Endodermal cell (in vitro differentiated cells): ENCODE data around the gene RWDD2A. TPM values are rescaled to one million over a fixed set of nuclear protein-coding genes. Genes with fewer than 3 reads are reported as not detected.

Experiments
- DNase-seq: peaks from one replicate; pipeline ENCODE4 v3.0.0-alpha.2; 2017
- H3K27ac ChIP-seq: 2 replicates; pipeline ENCODE4 v1.5.1; 2013; ENCODE audit warnings: mild to moderate bottlenecking, low read depth, low read length, moderate library complexity
- H3K27me3 ChIP-seq: 2 replicates; pipeline ENCODE4 v1.6.1; 2013; ENCODE audit warnings: mild to moderate bottlenecking, low read length, moderate library complexity; ENCODE audit not compliant: insufficient read depth, control insufficient read depth, poor library complexity, severe bottlenecking
- H3K36me3 ChIP-seq: 2 replicates; pipeline ENCODE4 v1.7.0; 2013; ENCODE audit warnings: mild to moderate bottlenecking, low read length, moderate library complexity; ENCODE audit not compliant: control insufficient read depth, insufficient read depth
- H3K4me1 ChIP-seq: one replicate; pipeline ENCODE4 v1.7.0; 2013; ENCODE audit warnings: low read length; ENCODE audit not compliant: control insufficient read depth, insufficient read depth
- H3K4me3 ChIP-seq: 2 replicates; pipeline ENCODE4 v1.5.1; 2013; ENCODE audit warnings: mild to moderate bottlenecking, low read length, moderate library complexity
- H3K9ac ChIP-seq: 2 replicates; pipeline ENCODE4 v1.6.1; 2013; ENCODE audit warnings: mild to moderate bottlenecking, low read length, moderate library complexity; ENCODE audit not compliant: poor library complexity, severe bottlenecking; ENCODE audit errors: extremely low read depth
- H3K9me3 ChIP-seq: 2 replicates; pipeline ENCODE4 v1.6.1; 2013; ENCODE audit warnings: mild to moderate bottlenecking, low read length, moderate library complexity; ENCODE audit not compliant: control insufficient read depth
- H3K27ac Mint-ChIP-seq: 2 replicates; pipeline ENCODE4 v1.8.0; 2020; ENCODE audit warnings: mixed read lengths
- H3K27me3 Mint-ChIP-seq: 2 replicates; pipeline ENCODE4 v1.8.0; 2021; ENCODE audit warnings: mild to moderate bottlenecking, mixed read lengths; ENCODE audit not compliant: insufficient read depth
- H3K36me3 Mint-ChIP-seq: 2 replicates; pipeline ENCODE4 v1.8.0; 2020; ENCODE audit warnings: low read depth, mixed read lengths
- H3K4me1 Mint-ChIP-seq: 2 replicates; pipeline ENCODE4 v1.8.0; 2020; ENCODE audit warnings: mixed read lengths
- H3K4me3 Mint-ChIP-seq: 2 replicates; pipeline ENCODE4 v1.8.0; 2020; ENCODE audit warnings: mild to moderate bottlenecking, moderate library complexity, mixed read lengths
- H3K9me3 Mint-ChIP-seq: 2 replicates; pipeline ENCODE4 v1.8.0; 2020; ENCODE audit warnings: mild to moderate bottlenecking, mixed read lengths
- WGBS, 2 experiments: methylation state at CpG; one replicate each; pipeline versions ENCODE4 v1.1.5 to v1.1.7; 2013; ENCODE audit warnings: missing lambda C conversion rate in 2 of 2, mixed read lengths in 1 of 2; ENCODE audit not compliant: insufficient coverage in 1 of 2, insufficient read length in 1 of 2; 5-methylcytosine and 5-hydroxymethylcytosine counted together
- total RNA-seq, 2 donors: library from RNA; stranded (reverse); fragmentation: NEBNext Ultra II Directional in 1 of 2; extraction: Animal tissue kit (Norgen Biotek cat#: 25700) in 1 of 2; gene quantifications; 2 replicates in 1 of 2; 3 replicates in 1 of 2; pipeline ENCODE4 v1.2.1, GENCODE V29; 2021
- TF ChIP-seq, protein P1 (sequence below): fragments of 200-600 bp; sonication (generic); conservative IDR thresholded peaks from 2 replicates; pipeline ENCODE4 v1.5.0; 2021; ENCODE audit warnings: antibody characterized with exemption, mild to moderate bottlenecking

The RWDD2A gene
- total RNA-seq, 2 donors from 2014 or later = 6.0 to 8.1 TPM

DNA sequence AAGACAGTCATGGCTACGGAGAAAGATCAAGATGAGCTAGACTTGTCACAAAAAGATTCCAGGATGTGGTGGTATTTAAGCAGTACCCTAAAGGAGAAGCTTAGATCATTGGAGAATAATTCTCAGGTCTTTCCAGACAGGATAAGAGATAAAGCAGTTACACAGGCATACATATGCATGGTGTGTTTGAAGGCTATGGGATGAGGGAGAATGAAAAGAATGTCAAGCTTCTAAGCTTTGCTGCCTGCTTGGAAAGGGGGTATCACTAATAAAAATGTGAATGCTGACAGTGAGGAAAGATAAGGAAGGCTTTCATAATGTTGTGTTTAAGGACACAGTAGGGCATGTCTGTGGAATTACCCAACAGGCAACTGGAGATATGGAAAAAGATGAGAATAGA lies 28.1 kb downstream of the RWDD2A start:
- Mint-ChIP-seq H3K36me3 (peaks cover 2% of the 10 kb centered on the region), H3K27me3 (no peaks in the 10 kb centered on the region), H3K9me3 (no peaks in the 10 kb centered on the region), H3K27ac (no peak overlapping the region), H3K4me3 (no peak overlapping the region), H3K4me1 (peaks cover 9% of the 10 kb centered on the region)
- Histone ChIP-seq H3K36me3 (no peaks in the 10 kb centered on the region), H3K9me3 (no peaks in the 10 kb centered on the region), H3K9ac (no peak overlapping the region), H3K27ac (no peak overlapping the region), H3K4me1 (peaks cover 5% of the 10 kb centered on the region), H3K4me3 (no peak overlapping the region), H3K27me3 (no peaks in the 10 kb centered on the region)
- DNase-seq = no peak
- TF ChIP-seq, protein P1, sequence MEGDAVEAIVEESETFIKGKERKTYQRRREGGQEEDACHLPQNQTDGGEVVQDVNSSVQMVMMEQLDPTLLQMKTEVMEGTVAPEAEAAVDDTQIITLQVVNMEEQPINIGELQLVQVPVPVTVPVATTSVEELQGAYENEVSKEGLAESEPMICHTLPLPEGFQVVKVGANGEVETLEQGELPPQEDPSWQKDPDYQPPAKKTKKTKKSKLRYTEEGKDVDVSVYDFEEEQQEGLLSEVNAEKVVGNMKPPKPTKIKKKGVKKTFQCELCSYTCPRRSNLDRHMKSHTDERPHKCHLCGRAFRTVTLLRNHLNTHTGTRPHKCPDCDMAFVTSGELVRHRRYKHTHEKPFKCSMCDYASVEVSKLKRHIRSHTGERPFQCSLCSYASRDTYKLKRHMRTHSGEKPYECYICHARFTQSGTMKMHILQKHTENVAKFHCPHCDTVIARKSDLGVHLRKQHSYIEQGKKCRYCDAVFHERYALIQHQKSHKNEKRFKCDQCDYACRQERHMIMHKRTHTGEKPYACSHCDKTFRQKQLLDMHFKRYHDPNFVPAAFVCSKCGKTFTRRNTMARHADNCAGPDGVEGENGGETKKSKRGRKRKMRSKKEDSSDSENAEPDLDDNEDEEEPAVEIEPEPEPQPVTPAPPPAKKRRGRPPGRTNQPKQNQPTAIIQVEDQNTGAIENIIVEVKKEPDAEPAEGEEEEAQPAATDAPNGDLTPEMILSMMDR = no peak
- WGBS, 2 experiments = 89 to 93% methylated on average over 1 of the region's 1 CpG

DNA sequence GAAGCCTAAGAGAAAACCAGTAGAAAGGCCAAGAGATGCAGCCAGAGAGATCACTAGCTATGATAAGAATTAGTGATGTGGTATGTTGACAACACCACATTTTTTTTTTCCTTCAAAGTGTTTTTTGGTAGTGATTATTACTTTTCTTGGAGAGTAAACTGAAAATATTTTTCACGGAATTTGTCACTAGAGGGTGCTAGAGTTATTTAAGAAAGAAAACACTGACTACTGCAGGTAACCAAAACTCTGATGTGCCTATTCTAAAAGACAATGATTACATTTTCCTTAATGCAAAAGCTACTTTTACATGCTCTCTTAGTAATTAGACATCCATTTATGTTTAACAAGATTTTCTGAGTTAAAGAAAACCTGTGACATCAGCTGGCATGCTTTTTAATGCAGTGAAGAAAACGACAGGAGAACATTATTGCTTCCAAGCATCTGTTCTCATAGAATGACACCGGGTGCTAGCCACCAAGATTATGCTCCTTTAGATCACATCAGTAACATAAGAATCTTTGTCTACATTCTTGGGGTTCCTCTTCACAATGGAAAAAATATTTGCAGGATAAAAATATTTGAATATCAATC lies 28.8 kb downstream of the RWDD2A start:
- H3K4me3 Mint-ChIP-seq = no peak overlapping the region
- H3K4me1 ChIP-seq = peaks cover 5% of the 10 kb centered on the region
- WGBS, 2 experiments = 59 to 100% methylated on average over 1 to 3 of the region's 3 CpGs
- H3K27me3 ChIP-seq = no peaks in the 10 kb centered on the region
- H3K27ac Mint-ChIP-seq = no peak overlapping the region
- no peak for DNase-seq
- H3K27me3 Mint-ChIP-seq = no peaks in the 10 kb centered on the region
- peaks cover 2% of the 10 kb centered on the region for H3K36me3 Mint-ChIP-seq
- H3K36me3 ChIP-seq = no peaks in the 10 kb centered on the region
- H3K9me3 Mint-ChIP-seq = no peaks in the 10 kb centered on the region
- no peak overlapping the region for H3K9ac ChIP-seq
- peaks cover 9% of the 10 kb centered on the region for H3K4me1 Mint-ChIP-seq
- TF ChIP-seq, protein P1 = peak; percentile 79
- no peak overlapping the region for H3K4me3 ChIP-seq
- H3K27ac ChIP-seq = no peak overlapping the region
- no peaks in the 10 kb centered on the region for H3K9me3 ChIP-seq

DNA sequence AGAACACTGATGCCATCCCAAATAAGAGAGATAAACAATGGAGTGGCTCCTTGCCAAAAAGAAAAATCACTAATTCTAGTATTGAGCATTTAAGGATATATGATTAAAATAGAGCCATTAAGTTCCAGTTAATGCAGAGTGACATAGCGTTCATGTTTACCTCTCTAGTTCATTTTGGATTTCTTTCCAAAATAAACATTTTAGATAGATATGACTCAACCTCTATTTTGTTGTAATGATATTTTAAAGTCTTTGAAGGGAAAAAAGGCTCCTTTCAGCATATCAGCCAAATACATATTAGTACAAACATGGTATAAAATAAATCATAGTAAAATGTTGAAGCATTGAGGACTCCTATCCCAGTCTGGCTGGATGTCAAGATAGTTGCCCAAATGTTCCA lies 33.4 kb downstream of the RWDD2A start:
- H3K4me1 ChIP-seq = peaks cover 5% of the 10 kb centered on the region
- H3K36me3 ChIP-seq = no peaks in the 10 kb centered on the region
- no peak overlapping the region for H3K4me3 Mint-ChIP-seq
- 100% methylated on average over 1 of the region's 1 CpG; no CpG with 5 or more reads in 1 of the 2 experiments for WGBS, 2 experiments
- TF ChIP-seq, protein P1 = no peak
- H3K9ac ChIP-seq = no peak overlapping the region
- no peaks in the 10 kb centered on the region for H3K9me3 Mint-ChIP-seq
- H3K4me3 ChIP-seq = no peak overlapping the region
- H3K27me3 ChIP-seq = no peaks in the 10 kb centered on the region
- no peak overlapping the region for H3K27ac Mint-ChIP-seq
- H3K27ac ChIP-seq = no peak overlapping the region
- H3K9me3 ChIP-seq = no peaks in the 10 kb centered on the region
- no peak for DNase-seq
- H3K36me3 Mint-ChIP-seq = peaks cover 2% of the 10 kb centered on the region
- no peaks in the 10 kb centered on the region for H3K4me1 Mint-ChIP-seq
- no peaks in the 10 kb centered on the region for H3K27me3 Mint-ChIP-seq
